HG03064 (cell line): Measurements from ENCODE around the gene ST7.

ENCODE experiments used
- ATAC-seq: cut with Tn5 transposase; IDR thresholded peaks from one replicate; pipeline ENCODE4 v1.9.1; 2021; ENCODE audit warnings: low read depth; ENCODE audit not compliant: unreplicated experiment

ST7 gene

GRCh38 chr7:117139397-117139984, 186.2 kb downstream of the ST7 start:
- ATAC-seq = no peak

GRCh38 chr7:117140921-117141320, 187.6 kb downstream of the ST7 start:
- ATAC-seq = no peak

- no peak for ATAC-seq
Observed at GRCh38 chr7:117143066-117143465, 189.8 kb downstream of the ST7 start.

- ATAC-seq = no peak
Observed at GRCh38 chr7:117143580-117143979, 190.3 kb downstream of the ST7 start.

GRCh38 chr7:117145333-117145732, 192.0 kb downstream of the ST7 start:
- ATAC-seq = no peak

GRCh38 chr7:117146059-117146458, 192.8 kb downstream of the ST7 start:
- ATAC-seq = no peak

GRCh38 chr7:117146511-117146910, 193.2 kb downstream of the ST7 start:
- no peak for ATAC-seq

- ATAC-seq = no peak
Observed at GRCh38 chr7:117148971-117149370, 195.7 kb downstream of the ST7 start.

- no peak for ATAC-seq
Observed at GRCh38 chr7:117149692-117150091, 196.4 kb downstream of the ST7 start.

- ATAC-seq = no peak
Observed at GRCh38 chr7:117152213-117153007, 199.1 kb downstream of the ST7 start.

- no peak for ATAC-seq
Observed at GRCh38 chr7:117153016-117153545, 199.8 kb downstream of the ST7 start.

- no peak for ATAC-seq
Observed at GRCh38 chr7:117154721-117155120, 201.4 kb downstream of the ST7 start.

GRCh38 chr7:117155694-117156093, 202.4 kb downstream of the ST7 start:
- no peak for ATAC-seq

- no peak for ATAC-seq
Observed at GRCh38 chr7:117157241-117158209, 204.2 kb downstream of the ST7 start.

GRCh38 chr7:117158941-117159697, 205.8 kb downstream of the ST7 start:
- no peak for ATAC-seq

- ATAC-seq = no peak
Observed at GRCh38 chr7:117163101-117163500, 209.8 kb downstream of the ST7 start.

GRCh38 chr7:117164620-117165019, 211.3 kb downstream of the ST7 start:
- ATAC-seq = no peak

GRCh38 chr7:117165656-117166055, 212.4 kb downstream of the ST7 start:
- ATAC-seq = no peak

- no peak for ATAC-seq
Observed at GRCh38 chr7:117169907-117170306, 216.6 kb downstream of the ST7 start.

- no peak for ATAC-seq
Observed at GRCh38 chr7:117171106-117171505, 217.8 kb downstream of the ST7 start.
